ENCODE measurements around the gene KLF16.

- TF ChIP-seq SUZ12 (IDR thresholded peaks at IDR 0.05) (no peak), HDGF (IDR thresholded peaks at IDR 0.05; ENCODE audit: borderline replicate concordance) (no peak), L3MBTL2 (conservative IDR thresholded peaks at IDR 0.05) (no peak), FOXK2 (IDR thresholded peaks at IDR 0.05) (no peak), SP1 (IDR thresholded peaks at IDR 0.05) (no peak)
Measured at GRCh38 chr19:1813192-1814182, 49.9 kb downstream of the KLF16 start.
